Neural cell (in vitro differentiated cells): ENCODE measurements around the gene PTPRG. TPM values are rescaled to one million over a fixed set of nuclear protein-coding genes. Genes with fewer than 3 reads are reported as not detected.

Experiments used
- H2AFZ ChIP-seq: fragments of 200-600, 300-800 bp; sonication (generic), shearing (Covaris generic); 2 replicates; pipeline ENCODE4 v1.6.0; 2014; ENCODE audit warnings: low read depth, mild to moderate bottlenecking, antibody characterized with exemption, low read length, moderate library complexity
- H3F3A ChIP-seq: fragments of 200-600 bp; shearing (Covaris generic); 2 replicates; pipeline ENCODE4 v1.6.1; 2016; ENCODE audit warnings: mild to moderate bottlenecking, moderate library complexity, mixed read lengths, antibody characterized with exemption, low read length; ENCODE audit not compliant: insufficient read depth, poor library complexity, severe bottlenecking
- H3K27ac ChIP-seq: fragments of 200-600, 300-800 bp; sonication (generic), shearing (Covaris generic); 2 replicates; pipeline ENCODE4 v1.5.1; 2014; ENCODE audit warnings: mild to moderate bottlenecking, low read length, moderate library complexity
- H3K27me3 ChIP-seq: fragments of 300-800, 200-600 bp; sonication (generic), shearing (Covaris generic); 2 replicates; pipeline ENCODE4 v1.6.0; 2014; ENCODE audit warnings: mild to moderate bottlenecking, low read depth, low read length, moderate library complexity; ENCODE audit not compliant: insufficient read depth
- H3K36me3 ChIP-seq: fragments of 300-800, 200-600 bp; sonication (generic), shearing (Covaris generic); 2 replicates; pipeline ENCODE4 v1.5.1; 2014; ENCODE audit warnings: mild to moderate bottlenecking, antibody characterized with exemption, low read length, moderate library complexity; ENCODE audit not compliant: insufficient read depth
- H3K4me2 ChIP-seq: fragments of 300-800, 200-600 bp; sonication (generic), shearing (Covaris generic); 2 replicates; pipeline ENCODE4 v1.6.0; 2014; ENCODE audit warnings: mild to moderate bottlenecking, low read length
- H3K4me3 ChIP-seq: fragments of 300-800, 200-600 bp; sonication (generic), shearing (Covaris generic); 2 replicates; pipeline ENCODE4 v1.5.1; 2014; ENCODE audit warnings: mild to moderate bottlenecking, low read length, moderate library complexity
- H3K79me2 ChIP-seq: fragments of 200-600 bp; shearing (Covaris generic); replicated peaks from 2 replicates; pipeline ENCODE4 v1.6.0; 2014; ENCODE audit warnings: mild to moderate bottlenecking, low read length, moderate library complexity; ENCODE audit not compliant: insufficient read depth
- H3K9ac ChIP-seq: fragments of 300-800, 200-600 bp; sonication (generic), shearing (Covaris generic); 2 replicates; pipeline ENCODE4 v1.6.1; 2016; ENCODE audit warnings: mild to moderate bottlenecking, low read length, mixed read lengths
- H3K9me2 ChIP-seq: fragments of 200-600 bp; shearing (Covaris generic); 2 replicates; pipeline ENCODE4 v1.6.1; 2016; ENCODE audit warnings: mild to moderate bottlenecking, low read length, mixed read lengths; ENCODE audit not compliant: insufficient read depth
- H3K9me3 ChIP-seq: fragments of 200-600, 300-800 bp; sonication (generic), shearing (Covaris generic); 2 replicates; pipeline ENCODE4 v1.6.1; 2016; ENCODE audit warnings: mild to moderate bottlenecking, mixed run types, low read length, moderate library complexity, mixed read lengths
- H4K20me1 ChIP-seq: fragments of 200-600 bp; shearing (Covaris generic); 2 replicates; pipeline ENCODE4 v1.6.1; 2016; ENCODE audit warnings: mild to moderate bottlenecking, mixed run types; ENCODE audit not compliant: insufficient read depth
- EP300 ChIP-seq: fragments of 450-650 bp; conservative IDR thresholded peaks from 2 replicates; pipeline ENCODE4 v1.6.1; 2014; ENCODE audit warnings: antibody characterized with exemption, mild to moderate bottlenecking, moderate library complexity; ENCODE audit not compliant: poor library complexity, severe bottlenecking
- EZH2 ChIP-seq: fragments of 200-600, 300-800 bp; shearing (Covaris generic), sonication (generic); IDR thresholded peaks from 2 replicates; pipeline ENCODE4 v1.6.1; 2014; ENCODE audit warnings: antibody characterized with exemption, low read length, borderline replicate concordance, mild to moderate bottlenecking; ENCODE audit not compliant: insufficient read depth, poor library complexity, severe bottlenecking
- MXI1 ChIP-seq: fragments of 450-650 bp; conservative IDR thresholded peaks from 2 replicates; pipeline ENCODE4 v1.6.1; 2014; ENCODE audit warnings: antibody characterized with exemption, mild to moderate bottlenecking; ENCODE audit not compliant: poor library complexity, severe bottlenecking
- POLR2AphosphoS5 ChIP-seq: IDR thresholded peaks from 2 replicates; pipeline ENCODE4 v1.6.1; 2012
- RAD21 ChIP-seq: fragments of 450-650 bp; conservative IDR thresholded peaks from 2 replicates; pipeline ENCODE4 v1.6.1; 2014; ENCODE audit warnings: antibody characterized with exemption, mild to moderate bottlenecking, moderate library complexity
- SMC3 ChIP-seq: fragments of 450-650 bp; conservative IDR thresholded peaks from 2 replicates; pipeline ENCODE4 v1.6.1; 2014; ENCODE audit warnings: antibody characterized with exemption, mild to moderate bottlenecking, moderate library complexity; ENCODE audit not compliant: poor library complexity
- TAF1 ChIP-seq: IDR thresholded peaks from 2 replicates; pipeline ENCODE4 v1.6.1; 2012; ENCODE audit warnings: low read depth
- polyA plus RNA-seq: library from polyadenylated mRNA; depleted of rRNA; stranded (reverse); fragments of >200 nt; gene quantifications from 2 replicates; pipeline ENCODE4 v1.2.3, GENCODE V29; 2014
- TF ChIP-seq, protein P1 (sequence below): fragments of 450-650 bp; IDR thresholded peaks from 2 replicates; pipeline ENCODE4 v1.5.1; 2014; ENCODE audit warnings: antibody characterized with exemption, mild to moderate bottlenecking, moderate library complexity; ENCODE audit not compliant: poor library complexity, severe bottlenecking
- TF ChIP-seq, protein P2 (sequence below): IDR thresholded peaks from 2 replicates; pipeline ENCODE4 v1.6.1; 2012; ENCODE audit warnings: borderline replicate concordance

Gene PTPRG
- polyA plus RNA-seq, 1 donor from 2014 or later = 33.1 TPM

DNA sequence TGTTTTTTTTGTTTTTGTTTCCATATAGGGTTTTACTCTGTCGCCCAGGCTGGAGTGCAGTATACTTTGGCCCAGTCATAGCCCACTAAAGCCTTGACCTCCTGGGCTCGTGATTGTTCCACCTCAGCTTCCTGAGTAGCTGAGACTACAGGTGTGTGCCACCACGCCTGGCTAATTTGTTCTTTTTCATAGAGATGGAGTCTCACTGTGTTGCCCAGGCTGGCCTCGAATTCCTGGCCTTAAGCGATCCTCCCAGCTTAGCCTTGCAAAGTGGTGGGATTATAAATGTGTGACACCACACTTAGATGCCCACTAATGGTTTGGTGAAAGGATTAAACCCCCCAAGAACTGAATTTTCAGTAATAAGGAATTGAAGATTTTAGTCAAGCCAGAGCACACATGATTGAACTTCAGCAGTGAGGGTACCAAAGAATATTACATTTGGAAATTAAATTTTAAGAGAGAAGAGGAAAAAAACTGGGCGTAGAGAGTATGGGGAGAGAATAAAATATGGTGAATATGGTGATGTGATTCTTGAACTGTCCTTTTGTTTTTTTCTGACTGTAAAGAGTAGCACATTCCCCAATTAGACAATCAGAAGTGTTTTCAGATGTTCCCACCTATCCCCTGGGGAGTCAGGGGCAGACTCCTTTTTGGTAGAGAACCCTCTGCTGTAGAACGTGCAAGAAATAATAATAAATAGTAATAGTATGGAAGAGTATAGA, 208.1 kb downstream of the PTPRG start:
- H3K36me3 ChIP-seq = no peaks in the 10 kb centered on the region
- TF ChIP-seq, protein P1, sequence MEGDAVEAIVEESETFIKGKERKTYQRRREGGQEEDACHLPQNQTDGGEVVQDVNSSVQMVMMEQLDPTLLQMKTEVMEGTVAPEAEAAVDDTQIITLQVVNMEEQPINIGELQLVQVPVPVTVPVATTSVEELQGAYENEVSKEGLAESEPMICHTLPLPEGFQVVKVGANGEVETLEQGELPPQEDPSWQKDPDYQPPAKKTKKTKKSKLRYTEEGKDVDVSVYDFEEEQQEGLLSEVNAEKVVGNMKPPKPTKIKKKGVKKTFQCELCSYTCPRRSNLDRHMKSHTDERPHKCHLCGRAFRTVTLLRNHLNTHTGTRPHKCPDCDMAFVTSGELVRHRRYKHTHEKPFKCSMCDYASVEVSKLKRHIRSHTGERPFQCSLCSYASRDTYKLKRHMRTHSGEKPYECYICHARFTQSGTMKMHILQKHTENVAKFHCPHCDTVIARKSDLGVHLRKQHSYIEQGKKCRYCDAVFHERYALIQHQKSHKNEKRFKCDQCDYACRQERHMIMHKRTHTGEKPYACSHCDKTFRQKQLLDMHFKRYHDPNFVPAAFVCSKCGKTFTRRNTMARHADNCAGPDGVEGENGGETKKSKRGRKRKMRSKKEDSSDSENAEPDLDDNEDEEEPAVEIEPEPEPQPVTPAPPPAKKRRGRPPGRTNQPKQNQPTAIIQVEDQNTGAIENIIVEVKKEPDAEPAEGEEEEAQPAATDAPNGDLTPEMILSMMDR = no peak
- no peak for TF ChIP-seq TAF1
- no peak for TF ChIP-seq EP300
- TF ChIP-seq MXI1 = no peak
- TF ChIP-seq POLR2AphosphoS5 = no peak
- no peak overlapping the region for H3K4me2 ChIP-seq
- H3K27me3 ChIP-seq = no peaks in the 10 kb centered on the region
- no peaks in the 10 kb centered on the region for H3K9me2 ChIP-seq
- H2AFZ ChIP-seq = no peak overlapping the region
- peaks cover 3% of the 10 kb centered on the region for H3K79me2 ChIP-seq
- no peaks in the 10 kb centered on the region for H3K9me3 ChIP-seq
- no peak overlapping the region for H3K4me3 ChIP-seq
- no peaks in the 10 kb centered on the region for H3F3A ChIP-seq
- H4K20me1 ChIP-seq = no peaks in the 10 kb centered on the region
- no peak overlapping the region for H3K27ac ChIP-seq
- no peak overlapping the region for H3K9ac ChIP-seq

DNA sequence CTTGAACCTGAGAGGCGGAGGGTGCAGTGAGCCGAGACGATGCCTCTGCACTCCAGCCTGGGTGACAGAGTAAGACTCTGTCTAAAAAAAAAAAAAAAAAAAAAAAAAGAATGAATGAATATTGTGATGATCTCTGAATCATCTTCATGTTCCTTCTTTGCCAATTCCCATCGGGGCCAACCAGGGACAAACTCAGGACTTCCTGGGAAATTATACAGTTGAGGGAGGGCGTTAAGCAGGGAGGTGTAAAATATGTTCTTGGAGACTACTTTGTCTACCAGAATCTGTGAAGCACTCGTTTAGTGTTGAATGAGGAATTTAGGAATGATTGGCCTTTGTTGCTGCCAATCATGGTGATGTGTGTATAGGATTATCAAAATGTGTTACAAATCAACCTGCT, 210.6 kb downstream of the PTPRG start:
- Histone ChIP-seq H3K9me3 (no peaks in the 10 kb centered on the region), H3K4me3 (no peak overlapping the region), H4K20me1 (no peaks in the 10 kb centered on the region), H3K36me3 (no peaks in the 10 kb centered on the region), H2AFZ (no peak overlapping the region), H3K9ac (no peak overlapping the region), H3K9me2 (no peaks in the 10 kb centered on the region), H3F3A (no peaks in the 10 kb centered on the region), H3K79me2 (peaks cover 3% of the 10 kb centered on the region), H3K4me2 (no peak overlapping the region), H3K27me3 (no peaks in the 10 kb centered on the region), H3K27ac (no peak overlapping the region)
- no peak for TF ChIP-seq POLR2AphosphoS5
- TF ChIP-seq, protein P2, sequence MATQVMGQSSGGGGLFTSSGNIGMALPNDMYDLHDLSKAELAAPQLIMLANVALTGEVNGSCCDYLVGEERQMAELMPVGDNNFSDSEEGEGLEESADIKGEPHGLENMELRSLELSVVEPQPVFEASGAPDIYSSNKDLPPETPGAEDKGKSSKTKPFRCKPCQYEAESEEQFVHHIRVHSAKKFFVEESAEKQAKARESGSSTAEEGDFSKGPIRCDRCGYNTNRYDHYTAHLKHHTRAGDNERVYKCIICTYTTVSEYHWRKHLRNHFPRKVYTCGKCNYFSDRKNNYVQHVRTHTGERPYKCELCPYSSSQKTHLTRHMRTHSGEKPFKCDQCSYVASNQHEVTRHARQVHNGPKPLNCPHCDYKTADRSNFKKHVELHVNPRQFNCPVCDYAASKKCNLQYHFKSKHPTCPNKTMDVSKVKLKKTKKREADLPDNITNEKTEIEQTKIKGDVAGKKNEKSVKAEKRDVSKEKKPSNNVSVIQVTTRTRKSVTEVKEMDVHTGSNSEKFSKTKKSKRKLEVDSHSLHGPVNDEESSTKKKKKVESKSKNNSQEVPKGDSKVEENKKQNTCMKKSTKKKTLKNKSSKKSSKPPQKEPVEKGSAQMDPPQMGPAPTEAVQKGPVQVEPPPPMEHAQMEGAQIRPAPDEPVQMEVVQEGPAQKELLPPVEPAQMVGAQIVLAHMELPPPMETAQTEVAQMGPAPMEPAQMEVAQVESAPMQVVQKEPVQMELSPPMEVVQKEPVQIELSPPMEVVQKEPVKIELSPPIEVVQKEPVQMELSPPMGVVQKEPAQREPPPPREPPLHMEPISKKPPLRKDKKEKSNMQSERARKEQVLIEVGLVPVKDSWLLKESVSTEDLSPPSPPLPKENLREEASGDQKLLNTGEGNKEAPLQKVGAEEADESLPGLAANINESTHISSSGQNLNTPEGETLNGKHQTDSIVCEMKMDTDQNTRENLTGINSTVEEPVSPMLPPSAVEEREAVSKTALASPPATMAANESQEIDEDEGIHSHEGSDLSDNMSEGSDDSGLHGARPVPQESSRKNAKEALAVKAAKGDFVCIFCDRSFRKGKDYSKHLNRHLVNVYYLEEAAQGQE = no peak
- TF ChIP-seq TAF1 = no peak
- TF ChIP-seq RAD21 = no peak
- TF ChIP-seq EP300 = no peak
- no peak for TF ChIP-seq MXI1
- TF ChIP-seq, protein P1 = no peak
- no peak for TF ChIP-seq SMC3
- TF ChIP-seq EZH2 = no peak
